ENCODE results near the gene FMO1. TPM values are rescaled to one million over a fixed set of nuclear protein-coding genes. Genes with fewer than 3 reads are reported as not detected.

FMO1 gene
- total and polyA plus RNA-seq, 2 of the 8 experiments (the other 6 are each of a cell fraction or from before 2014, with no cell fraction given): 0.11 TPM; not detected in 1

- Histone ChIP-seq H3K4me3 (ENCODE audit: extremely low read depth in 1 of 4, insufficient read depth in 2 of 4, low read depth in 3 of 4, low read length in 4 of 4) (no peak overlapping the region), H4K20me1 (replicated peaks in 1 of 2; ENCODE audit: control insufficient read depth in 1 of 2, insufficient read depth in 2 of 2, low read length in 2 of 2) (no peaks in the 10 kb centered on the region), H4K5ac (ENCODE audit: insufficient read length, low read depth, low read length) (no peak overlapping the region), H2BK15ac (ENCODE audit: low read length) (no peak overlapping the region), H3K56ac (replicated peaks; ENCODE audit: insufficient read length, low read depth, low read length) (no peak overlapping the region), H3K23ac (ENCODE audit: insufficient read length) (no peak overlapping the region), H4K8ac (ENCODE audit: extremely low read depth, insufficient read depth, low read length) (no peak overlapping the region), H3K4me2 (ENCODE audit: insufficient read depth in 1 of 2, low read depth in 2 of 2, low read length in 2 of 2) (no peak overlapping the region), H3K79me2 (ENCODE audit: control insufficient read depth in 1 of 2, insufficient read depth in 2 of 2, low read length in 2 of 2) (no peaks in the 10 kb centered on the region), H3K4me1 (replicated peaks in 1 of 4; ENCODE audit: control insufficient read depth in 3 of 4, insufficient read depth in 4 of 4, low read length in 3 of 4) (peaks cover 5 to 31% (median 16%) of the 10 kb centered on the region in 4 experiments; a peak in 6 of 7 replicates), H3K9me3 (ENCODE audit: insufficient read depth in 2 of 2, low read depth in 1 of 2, low read length in 1 of 2) (no peaks in the 10 kb centered on the region), H2AK5ac (ENCODE audit: low read depth, low read length) (no peak overlapping the region), H2AFZ (ENCODE audit: low read length) (no peak overlapping the region), H3K36me3 (ENCODE audit: control insufficient read depth in 2 of 4, insufficient read depth in 4 of 4, low read length in 3 of 4) (no peaks in the 10 kb centered on the region), H3K27ac (ENCODE audit: low read depth, low read length) (no peak overlapping the region), H2BK12ac (ENCODE audit: low read depth, low read length) (no peak overlapping the region), H2BK120ac (replicated peaks; ENCODE audit: low read depth, low read length) (no peak overlapping the region), H3K79me1 (ENCODE audit: low read depth, low read length) (no peaks in the 10 kb centered on the region), H3K27me3 (replicated peaks in 1 of 4; ENCODE audit: control insufficient read depth in 3 of 4, extremely low read depth in 1 of 4, insufficient read depth in 3 of 4, low read length in 3 of 4) (no peaks in the 10 kb centered on the region), H2BK20ac (ENCODE audit: low read length) (no peak overlapping the region), H4K91ac (replicated peaks; ENCODE audit: insufficient read length, low read length) (no peak overlapping the region), H3K23me2 (ENCODE audit: low read depth, low read length) (no peaks in the 10 kb centered on the region), H3K18ac (ENCODE audit: extremely low read depth, low read length) (no peak overlapping the region), H3K9ac (replicated peaks in 1 of 4; ENCODE audit: extremely low read depth in 1 of 4, low read depth in 3 of 4, low read length in 3 of 4) (no peak overlapping the region), H3K4ac (replicated peaks; ENCODE audit: insufficient read length, low read depth, low read length) (no peak overlapping the region), H2BK5ac (ENCODE audit: low read depth, low read length) (no peak overlapping the region), H3K14ac (ENCODE audit: insufficient read length) (no peak overlapping the region)
- ChIA-PET CTCF (ENCODE audit: partially characterized antibody) (interaction anchor here (0.6 to 6.0 kb wide), 5 partner anchors 13 to 106 kb away, joined by 3 to 45 read pairs (median 3); partner anchors contain the start of gene FMO4), POLR2A (ENCODE audit: partially characterized antibody) (no interaction called here)
- TF ChIP-seq NRF1 (IDR thresholded peaks at IDR 0.05; ENCODE audit: low read depth, low read length): no peak
- TF ChIP-seq JUND (IDR thresholded peaks at IDR 0.05; ENCODE audit: low read length): no peak
- TF ChIP-seq CTCF (IDR thresholded peaks at IDR 0.05; ENCODE audit: control extremely low read depth in 1 of 3, insufficient read depth in 1 of 3, low read depth in 1 of 3, low read length in 3 of 3): no peak
- no peak for TF ChIP-seq SP4 (IDR thresholded peaks at IDR 0.05; ENCODE audit: low read length)
- TF ChIP-seq SRF (IDR thresholded peaks at IDR 0.05; ENCODE audit: low read depth, low read length): no peak
- TF ChIP-seq BACH1 (IDR thresholded peaks at IDR 0.05; ENCODE audit: low read length): no peak
- DNase-seq (ENCODE audit: low read depth in 1 of 2, low spot score in 2 of 2) (no peak), FAIRE-seq (no peak)
- WGBS, 2 experiments (ENCODE audit: extremely low coverage in 1 of 2, insufficient coverage in 1 of 2, insufficient read length in 1 of 2, insufficient replicate concordance in 2 of 2, low coverage in 1 of 2, low lambda C conversion rate in 2 of 2, missing lambda C conversion rate in 1 of 2): 91% methylated on average over 1 of the region's 1 CpG; no CpG with 5 or more reads in 1 of the 2 experiments
Observed at GRCh38 chr1:171300401-171300800, 52.1 kb downstream of the FMO1 start.

All from H1 (cell line).